Common myeloid progenitor, CD34-positive (primary cell): ENCODE measurements around the gene FSD1.
A peak's percentile ranks its signal among the peaks of the same experiment; 100 is the strongest.

Experiments used
- CTCF ChIA-PET: fragments of 350-600 bp; sonication (Branson Sonifier 250); formaldehyde crosslinking; loops from one replicate; lab custom pipeline; 2021; ENCODE audit warnings: antibody characterized with exemption; lab: Charles Lee
- POLR2A ChIA-PET: fragments of 350-600 bp; sonication (Branson Sonifier 250); formaldehyde crosslinking; loops from one replicate; lab custom pipeline; 2021; ENCODE audit warnings: antibody characterized with exemption; lab: Charles Lee
- DNase-seq, 3 donors: peaks; one replicate each; pipeline versions ENCODE4 v3.0.0 to v3.0.0-alpha.2; 2013
- H3K27ac ChIP-seq, 2 experiments: 1 replicate in 1 of 2; 2 replicates in 1 of 2; pipeline ENCODE4 v1.7.0; 2013; ENCODE audit warnings: inconsistent platforms in 2 of 2, low read length in 2 of 2, mild to moderate bottlenecking in 2 of 2, low read depth in 1 of 2, moderate library complexity in 1 of 2; ENCODE audit not compliant: severe bottlenecking in 2 of 2, insufficient read depth in 1 of 2, poor library complexity in 1 of 2
- H3K27me3 ChIP-seq, 5 experiments: replicated peaks in 2 of 5; 1 replicate in 3 of 5; 2 replicates in 2 of 5; pipeline versions ENCODE4 v1.6.1 to v1.7.0; 2013; ENCODE audit warnings: low read length in 4 of 5, mild to moderate bottlenecking in 2 of 5, moderate library complexity in 2 of 5, inconsistent platforms in 1 of 5; ENCODE audit not compliant: insufficient read depth in 5 of 5, control insufficient read depth in 4 of 5
- H3K36me3 ChIP-seq, 4 experiments: 1 replicate in 2 of 4; 2 replicates in 2 of 4; pipeline versions ENCODE4 v1.6.1 to v1.7.0; 2013; ENCODE audit warnings: low read length in 3 of 4, control low read depth in 1 of 4, mild to moderate bottlenecking in 1 of 4; ENCODE audit not compliant: control insufficient read depth in 4 of 4, insufficient read depth in 4 of 4
- H3K4me1 ChIP-seq, 4 experiments: 1 replicate in 3 of 4; 2 replicates in 1 of 4; pipeline versions ENCODE4 v1.6.1 to v1.7.1; 2013; ENCODE audit warnings: low read length in 3 of 4, mild to moderate bottlenecking in 3 of 4, control low read depth in 1 of 4, inconsistent platforms in 1 of 4, moderate library complexity in 1 of 4; ENCODE audit not compliant: control insufficient read depth in 4 of 4, insufficient read depth in 4 of 4; ENCODE audit errors: control extremely low read depth in 1 of 4
- H3K4me3 ChIP-seq, 7 experiments: 1 replicate in 4 of 7; 2 replicates in 3 of 7; pipeline versions ENCODE4 v1.5.1 to v1.7.0; 2013; ENCODE audit warnings: mild to moderate bottlenecking in 7 of 7, low read length in 6 of 7, moderate library complexity in 6 of 7, inconsistent platforms in 2 of 7, low read depth in 2 of 7, control low read depth in 1 of 7; ENCODE audit not compliant: insufficient read depth in 4 of 7, control insufficient read depth in 1 of 7; ENCODE audit errors: extremely low read depth in 1 of 7
- H3K9me3 ChIP-seq, 5 experiments: 1 replicate in 4 of 5; 2 replicates in 1 of 5; pipeline versions ENCODE4 v1.6.1 to v1.7.1; 2013; ENCODE audit warnings: low read length in 4 of 5, mild to moderate bottlenecking in 2 of 5, inconsistent platforms in 1 of 5, low read depth in 1 of 5, moderate library complexity in 1 of 5; ENCODE audit not compliant: control insufficient read depth in 4 of 5, insufficient read depth in 2 of 5; ENCODE audit errors: control extremely low read depth in 1 of 5
- WGBS: methylation state at CpG from one replicate; pipeline ENCODE4 v1.1.5; 2013; ENCODE audit not compliant: insufficient coverage; 5-methylcytosine and 5-hydroxymethylcytosine counted together

Gene FSD1

GRCh38 chr19:4350111-4350510, 45.7 kb downstream of the FSD1 start:
- Histone ChIP-seq H3K4me1 (peaks cover 0 to 8% (median 5%) of the 10 kb centered on the region in 4 experiments), H3K36me3 (peaks cover 0 to 35% (median 10%) of the 10 kb centered on the region in 4 experiments), H3K4me3 (no peak overlapping the region), H3K27me3 (no peaks in the 10 kb centered on the region), H3K9me3 (no peaks in the 10 kb centered on the region), H3K27ac (no peak overlapping the region)
- no peak for DNase-seq
- POLR2A ChIA-PET: no interaction called here
- 96% methylated on average over 8 of the region's 8 CpGs for WGBS
- CTCF ChIA-PET: interaction anchor here (1.0 to 1.7 kb wide), 2 partner anchors 15 to 83 kb away, joined by 4 to 8 read pairs; no protein-coding TSS in a partner anchor

GRCh38 chr19:4350726-4351125, 46.3 kb downstream of the FSD1 start:
- Histone ChIP-seq H3K36me3 (peaks cover 0 to 33% (median 8%) of the 10 kb centered on the region in 4 experiments), H3K27me3 (no peaks in the 10 kb centered on the region), H3K27ac (no peak overlapping the region), H3K9me3 (no peaks in the 10 kb centered on the region), H3K4me1 (peaks cover 0 to 8% (median 5%) of the 10 kb centered on the region in 4 experiments), H3K4me3 (no peak overlapping the region)
- no peak for DNase-seq
- 100% methylated on average over 9 of the region's 9 CpGs for WGBS
- CTCF ChIA-PET: interaction anchor here (1.0 to 1.7 kb wide), 2 partner anchors 14 to 83 kb away, joined by 4 to 8 read pairs; no protein-coding TSS in a partner anchor
- POLR2A ChIA-PET: no interaction called here

GRCh38 chr19:4352701-4353121, 48.3 kb downstream of the FSD1 start:
- H3K27ac ChIP-seq: no peak overlapping the region
- H3K27me3 ChIP-seq: no peaks in the 10 kb centered on the region
- peaks cover 0 to 2% (median under 1%) of the 10 kb centered on the region in 4 experiments for H3K4me1 ChIP-seq
- ChIA-PET CTCF (interaction anchor here (0.7 to 4.8 kb wide), 18 partner anchors 9 to 195 kb away, joined by 3 to 62 read pairs (median 6); partner anchors contain the start of genes CHAF1A, MPND and SH3GL1), POLR2A (interaction anchor here (1.1 kb wide), 1 partner anchor 85 kb away, joined by 7 read pairs; no protein-coding TSS in a partner anchor)
- H3K9me3 ChIP-seq: no peaks in the 10 kb centered on the region
- peaks cover 0 to 43% (median 12%) of the 10 kb centered on the region in 4 experiments for H3K36me3 ChIP-seq
- 70% methylated on average over 4 of the region's 9 CpGs for WGBS
- peak; percentile 78 to 89 (median 80) for DNase-seq
- H3K4me3 ChIP-seq: no peak overlapping the region

GRCh38 chr19:4354282-4354681, 49.9 kb downstream of the FSD1 start:
- H3K4me3 ChIP-seq: no peak overlapping the region
- H3K27me3 ChIP-seq: no peaks in the 10 kb centered on the region
- no peak for DNase-seq
- WGBS: 98% methylated on average over 6 of the region's 12 CpGs
- no peak overlapping the region for H3K27ac ChIP-seq
- CTCF ChIA-PET: interaction anchor here (0.9 to 4.8 kb wide), 4 partner anchors 8 to 87 kb away, joined by 3 to 62 read pairs (median 8); partner anchors contain the start of genes MPND and SHD
- peaks cover under 1 to 54% (median 20%) of the 10 kb centered on the region in 4 experiments for H3K36me3 ChIP-seq
- no peaks in the 10 kb centered on the region for H3K9me3 ChIP-seq
- H3K4me1 ChIP-seq: peaks cover 0 to 2% (median 0%) of the 10 kb centered on the region in 4 experiments
- POLR2A ChIA-PET: no interaction called here

GRCh38 chr19:4354897-4355296, 50.5 kb downstream of the FSD1 start:
- WGBS: 96% methylated on average over 16 of the region's 17 CpGs
- Histone ChIP-seq H3K27ac (no peak overlapping the region), H3K4me1 (peaks cover 0 to 2% (median 0%) of the 10 kb centered on the region in 4 experiments), H3K27me3 (no peaks in the 10 kb centered on the region), H3K4me3 (no peak overlapping the region), H3K9me3 (no peaks in the 10 kb centered on the region), H3K36me3 (peaks cover 0 to 57% (median 26%) of the 10 kb centered on the region in 4 experiments)
- ChIA-PET POLR2A (no interaction called here), CTCF (interaction anchor here (4.8 kb wide), 1 partner anchor 88 kb away, joined by 62 read pairs; no protein-coding TSS in a partner anchor)
- no peak for DNase-seq

- Histone ChIP-seq H3K4me3 (no peak overlapping the region), H3K4me1 (peaks cover 0 to 2% (median 0%) of the 10 kb centered on the region in 4 experiments), H3K9me3 (no peaks in the 10 kb centered on the region), H3K27me3 (no peaks in the 10 kb centered on the region), H3K27ac (no peak overlapping the region), H3K36me3 (peaks cover 0 to 70% (median 42%) of the 10 kb centered on the region in 4 experiments)
- 90% methylated on average over 11 of the region's 23 CpGs for WGBS
- DNase-seq: no peak
- ChIA-PET POLR2A (no interaction called here), CTCF (interaction anchor here (0.7 to 1.0 kb wide), 2 partner anchors 18 to 90 kb away, joined by 3 read pairs; no protein-coding TSS in a partner anchor)
Measured at GRCh38 chr19:4357095-4357797, 52.8 kb downstream of the FSD1 start.
